Measurements from ENCODE around the gene CHMP1A. TPM values are rescaled to one million over a fixed set of nuclear protein-coding genes. Genes with fewer than 3 reads are reported as not detected.

CHMP1A gene
- total RNA-seq, 1 experiment from 2014 or later: 151 TPM

DNA sequence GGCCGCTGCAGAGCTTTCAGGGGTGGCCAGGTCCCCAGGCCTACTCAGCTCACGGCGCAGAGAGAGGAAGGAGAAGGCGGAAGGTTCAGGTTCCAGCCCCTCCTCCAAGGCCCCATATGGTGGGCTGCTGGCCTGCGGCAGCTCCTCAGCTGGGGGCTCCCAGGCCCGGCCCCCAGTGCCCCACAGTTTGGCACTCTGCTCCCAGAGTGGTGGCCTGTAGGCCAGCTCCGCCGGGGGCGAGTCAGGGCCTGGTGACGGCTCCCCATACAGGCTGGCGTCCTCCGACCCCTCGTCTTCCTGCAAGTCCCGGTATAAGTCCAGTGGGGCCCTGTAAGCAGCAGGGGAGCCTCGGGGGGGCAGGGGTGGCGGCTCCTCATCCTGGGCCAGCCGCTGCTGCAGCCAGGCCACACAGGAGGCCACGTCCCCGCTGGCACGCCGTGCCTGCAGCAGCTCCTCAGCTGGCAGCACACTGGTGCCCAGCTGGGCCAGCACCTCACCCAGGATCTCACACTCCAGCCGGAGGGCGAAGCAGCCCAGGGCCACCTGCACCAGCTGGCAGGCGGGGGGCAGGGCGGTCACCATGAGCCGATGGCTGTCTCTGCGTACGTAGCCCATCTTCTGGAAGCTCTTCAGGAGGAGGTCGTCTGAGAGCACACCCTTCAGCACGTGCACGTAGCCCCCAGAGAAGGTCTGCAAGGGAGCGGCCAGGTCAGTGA, 40.3 kb upstream of the CHMP1A start:
- no peaks in the 10 kb centered on the region for H3K9me2 ChIP-seq (ENCODE audit: insufficient read depth)
- H4K20me1 ChIP-seq (ENCODE audit: insufficient read depth): peaks cover 23% of the 10 kb centered on the region
- H3K27ac ChIP-seq: no peak overlapping the region
- H3K27me3 ChIP-seq (ENCODE audit: insufficient read depth, low read depth): no peaks in the 10 kb centered on the region
- CTCF ChIA-PET: interaction anchor here (0.6 kb wide), 1 partner anchor 77 kb away, joined by 3 read pairs; no protein-coding TSS in a partner anchor
- H3K36me3 ChIP-seq (ENCODE audit: low read depth): no peaks in the 10 kb centered on the region
- no peaks in the 10 kb centered on the region for H3K79me2 ChIP-seq (ENCODE audit: low read depth)
- H3K9me3 ChIP-seq (ENCODE audit: insufficient read depth, low read depth): no peaks in the 10 kb centered on the region
- H3K4me3 ChIP-seq: no peak overlapping the region
- no TSS peak for BruUV-seq (replicated peaks)
- TF ChIP-seq, protein P1, sequence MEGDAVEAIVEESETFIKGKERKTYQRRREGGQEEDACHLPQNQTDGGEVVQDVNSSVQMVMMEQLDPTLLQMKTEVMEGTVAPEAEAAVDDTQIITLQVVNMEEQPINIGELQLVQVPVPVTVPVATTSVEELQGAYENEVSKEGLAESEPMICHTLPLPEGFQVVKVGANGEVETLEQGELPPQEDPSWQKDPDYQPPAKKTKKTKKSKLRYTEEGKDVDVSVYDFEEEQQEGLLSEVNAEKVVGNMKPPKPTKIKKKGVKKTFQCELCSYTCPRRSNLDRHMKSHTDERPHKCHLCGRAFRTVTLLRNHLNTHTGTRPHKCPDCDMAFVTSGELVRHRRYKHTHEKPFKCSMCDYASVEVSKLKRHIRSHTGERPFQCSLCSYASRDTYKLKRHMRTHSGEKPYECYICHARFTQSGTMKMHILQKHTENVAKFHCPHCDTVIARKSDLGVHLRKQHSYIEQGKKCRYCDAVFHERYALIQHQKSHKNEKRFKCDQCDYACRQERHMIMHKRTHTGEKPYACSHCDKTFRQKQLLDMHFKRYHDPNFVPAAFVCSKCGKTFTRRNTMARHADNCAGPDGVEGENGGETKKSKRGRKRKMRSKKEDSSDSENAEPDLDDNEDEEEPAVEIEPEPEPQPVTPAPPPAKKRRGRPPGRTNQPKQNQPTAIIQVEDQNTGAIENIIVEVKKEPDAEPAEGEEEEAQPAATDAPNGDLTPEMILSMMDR (conservative IDR thresholded peaks at IDR 0.05): no peak
- no peak for TF ChIP-seq EZH2 (IDR thresholded peaks at IDR 0.05; ENCODE audit: low read depth)
- H3K4me2 ChIP-seq: no peak overlapping the region
- no peak overlapping the region for H2AFZ ChIP-seq
- peaks cover 5% of the 10 kb centered on the region; the same call in 1 of the 2 replicates for H3K4me1 ChIP-seq (replicated peaks; ENCODE audit: insufficient read depth)
- DNase-seq: no peak
- POLR2A ChIA-PET (ENCODE audit: unreplicated experiment): interaction anchor here (0.6 kb wide), 1 partner anchor 725 kb away, joined by 12 read pairs; no protein-coding TSS in a partner anchor
- intact Hi-C loops (cut with micrococcal nuclease; ENCODE audit: unreplicated experiment): no loop called here
- peaks cover 41% of the 10 kb centered on the region; the same call in 1 of the 2 replicates for H3F3A ChIP-seq (ENCODE audit: insufficient read depth, low read depth)

DNA sequence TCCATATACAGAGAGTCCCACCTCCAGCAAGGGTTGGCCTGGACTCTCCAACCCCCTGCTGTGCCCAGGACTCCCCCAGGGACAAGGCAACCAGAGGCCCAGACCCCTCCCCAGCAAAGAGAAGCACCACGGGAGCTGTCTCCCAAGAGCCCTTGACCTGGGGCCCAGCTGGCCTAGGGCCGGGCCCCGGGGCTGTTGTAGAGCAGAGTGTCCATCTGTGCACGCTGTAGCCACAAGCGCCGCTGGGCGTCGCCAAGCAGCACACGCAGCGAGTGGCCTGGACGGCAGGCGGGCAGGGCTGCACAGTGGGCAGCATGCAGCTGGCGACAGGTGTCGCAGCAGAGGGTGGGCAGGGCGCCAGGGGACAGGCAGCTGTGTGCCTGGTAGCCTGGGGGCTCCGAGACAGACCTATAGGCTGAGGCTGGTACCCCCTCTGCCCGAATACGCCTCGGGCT, 39.7 kb upstream of the CHMP1A start:
- H3K36me3 ChIP-seq (ENCODE audit: low read depth): no peaks in the 10 kb centered on the region
- no peak overlapping the region for H3K4me2 ChIP-seq
- peaks cover 39% of the 10 kb centered on the region; the same call in 1 of the 2 replicates for H3F3A ChIP-seq (ENCODE audit: insufficient read depth, low read depth)
- no peaks in the 10 kb centered on the region for H3K27me3 ChIP-seq (ENCODE audit: insufficient read depth, low read depth)
- CTCF ChIA-PET: no interaction called here
- H3K27ac ChIP-seq: no peak overlapping the region
- H3K4me1 ChIP-seq (replicated peaks; ENCODE audit: insufficient read depth): peaks cover 5% of the 10 kb centered on the region; the same call in 1 of the 2 replicates
- peaks cover 23% of the 10 kb centered on the region for H4K20me1 ChIP-seq (ENCODE audit: insufficient read depth)
- no peaks in the 10 kb centered on the region for H3K9me2 ChIP-seq (ENCODE audit: insufficient read depth)
- BruUV-seq (replicated peaks): no TSS peak
- DNase-seq: no peak
- no peak overlapping the region for H2AFZ ChIP-seq
- no peaks in the 10 kb centered on the region for H3K9me3 ChIP-seq (ENCODE audit: insufficient read depth, low read depth)
- H3K79me2 ChIP-seq (ENCODE audit: low read depth): no peaks in the 10 kb centered on the region
- H3K4me3 ChIP-seq: no peak overlapping the region
- TF ChIP-seq, protein P1 (conservative IDR thresholded peaks at IDR 0.05): no peak
- TF ChIP-seq EZH2 (IDR thresholded peaks at IDR 0.05; ENCODE audit: low read depth): no peak
- POLR2A ChIA-PET (ENCODE audit: unreplicated experiment): no interaction called here
- intact Hi-C loops (cut with micrococcal nuclease; ENCODE audit: unreplicated experiment): no loop called here

DNA sequence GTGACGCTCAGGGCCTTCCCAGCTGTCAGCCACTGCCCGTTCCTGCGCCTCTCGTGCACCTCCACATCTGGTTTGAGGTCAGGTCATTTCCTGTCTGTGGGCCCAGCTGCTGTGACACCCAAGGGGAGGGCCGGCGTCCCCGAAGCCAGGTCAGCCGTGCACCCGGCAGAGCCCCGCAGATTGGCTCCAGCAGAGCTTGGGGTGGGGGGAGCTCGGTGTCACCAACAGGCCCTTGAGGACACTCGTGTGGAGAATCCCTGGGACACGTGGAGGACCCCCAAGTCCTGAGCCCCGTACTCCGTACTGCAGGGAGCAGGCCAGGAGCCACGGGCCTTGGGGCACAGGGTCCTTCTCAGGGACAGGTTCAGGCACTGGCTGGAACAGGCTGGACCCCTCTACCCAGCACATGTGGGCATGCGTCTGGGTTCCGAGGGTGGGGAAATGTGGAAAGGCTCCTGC, 39.2 kb upstream of the CHMP1A start:
- BruUV-seq (replicated peaks): no TSS peak
- Histone ChIP-seq H4K20me1 (ENCODE audit: insufficient read depth) (peaks cover 23% of the 10 kb centered on the region), H3K9me2 (ENCODE audit: insufficient read depth) (no peaks in the 10 kb centered on the region), H3K27ac (no peak overlapping the region), H3K36me3 (ENCODE audit: low read depth) (no peaks in the 10 kb centered on the region), H3K4me1 (replicated peaks; ENCODE audit: insufficient read depth) (peaks cover 5% of the 10 kb centered on the region; the same call in 1 of the 2 replicates), H3K79me2 (ENCODE audit: low read depth) (no peaks in the 10 kb centered on the region), H3K27me3 (ENCODE audit: insufficient read depth, low read depth) (no peaks in the 10 kb centered on the region), H3K9me3 (ENCODE audit: insufficient read depth, low read depth) (no peaks in the 10 kb centered on the region), H3K4me3 (no peak overlapping the region), H3F3A (ENCODE audit: insufficient read depth, low read depth) (peaks cover 38% of the 10 kb centered on the region; the same call in 1 of the 2 replicates), H3K4me2 (no peak overlapping the region), H2AFZ (no peak overlapping the region)
- POLR2A ChIA-PET (ENCODE audit: unreplicated experiment): no interaction called here
- CTCF ChIA-PET: no interaction called here
- intact Hi-C loops (cut with micrococcal nuclease; ENCODE audit: unreplicated experiment): no loop called here
- TF ChIP-seq, protein P1 (conservative IDR thresholded peaks at IDR 0.05): no peak
- TF ChIP-seq EZH2 (IDR thresholded peaks at IDR 0.05; ENCODE audit: low read depth): no peak
- no peak for DNase-seq
